KMS-11 (cell line): ENCODE data around the gene CENPP.

Experiments
- H2AFZ ChIP-seq: fragments of 200-600 bp; sonication (generic); 2 replicates; pipeline ENCODE4 v1.6.1; 2016; ENCODE audit warnings: antibody characterized with exemption, mixed run types, low read depth
- H3K27ac ChIP-seq: fragments of 200-600 bp; sonication (generic); 2 replicates; pipeline ENCODE4 v1.6.1; 2016; ENCODE audit warnings: mild to moderate bottlenecking, mixed run types
- H3K27me3 ChIP-seq: fragments of 200-600 bp; sonication (generic); 2 replicates; pipeline ENCODE4 v1.6.1; 2017; ENCODE audit warnings: mild to moderate bottlenecking, low read depth, mixed run types, moderate library complexity; ENCODE audit not compliant: insufficient read depth
- H3K36me3 ChIP-seq: fragments of 200-600 bp; sonication (generic); 2 replicates; pipeline ENCODE4 v1.6.1; 2017; ENCODE audit warnings: mild to moderate bottlenecking, mixed run types; ENCODE audit not compliant: insufficient read depth
- H3K4me1 ChIP-seq: fragments of 200-600 bp; sonication (generic); 2 replicates; pipeline ENCODE4 v1.6.1; 2016; ENCODE audit warnings: mild to moderate bottlenecking, low read depth, mixed run types; ENCODE audit not compliant: poor library complexity, severe bottlenecking
- H3K4me2 ChIP-seq: fragments of 200-600 bp; sonication (generic); 2 replicates; pipeline ENCODE4 v1.7.0; 2016; ENCODE audit warnings: mild to moderate bottlenecking, mixed run types
- H3K4me3 ChIP-seq: fragments of 200-600 bp; sonication (generic); IDR thresholded peaks from 2 replicates; pipeline ENCODE4 v1.6.1; 2017; ENCODE audit warnings: low read depth, low read length, mixed read lengths; ENCODE audit not compliant: insufficient read depth
- H3K79me2 ChIP-seq: fragments of 200-600 bp; sonication (generic); 2 replicates; pipeline ENCODE4 v1.6.1; 2016; ENCODE audit warnings: low read depth, mixed run types; ENCODE audit not compliant: insufficient read depth
- H3K9ac ChIP-seq: fragments of 200-600 bp; sonication (generic); 2 replicates; pipeline ENCODE4 v1.6.1; 2016; ENCODE audit warnings: mild to moderate bottlenecking, mixed run types
- H4K20me1 ChIP-seq: fragments of 200-600 bp; sonication (generic); 2 replicates; pipeline ENCODE4 v1.6.1; 2016; ENCODE audit warnings: mild to moderate bottlenecking, mixed run types; ENCODE audit not compliant: insufficient read depth
- TF ChIP-seq, protein P1 (sequence below): fragments of 200-600 bp; sonication (generic); conservative IDR thresholded peaks from 2 replicates; pipeline ENCODE4 v1.6.1; 2017; ENCODE audit warnings: low read depth, mild to moderate bottlenecking, antibody characterized with exemption, low read length, moderate library complexity, mixed read lengths

Gene CENPP

DNA sequence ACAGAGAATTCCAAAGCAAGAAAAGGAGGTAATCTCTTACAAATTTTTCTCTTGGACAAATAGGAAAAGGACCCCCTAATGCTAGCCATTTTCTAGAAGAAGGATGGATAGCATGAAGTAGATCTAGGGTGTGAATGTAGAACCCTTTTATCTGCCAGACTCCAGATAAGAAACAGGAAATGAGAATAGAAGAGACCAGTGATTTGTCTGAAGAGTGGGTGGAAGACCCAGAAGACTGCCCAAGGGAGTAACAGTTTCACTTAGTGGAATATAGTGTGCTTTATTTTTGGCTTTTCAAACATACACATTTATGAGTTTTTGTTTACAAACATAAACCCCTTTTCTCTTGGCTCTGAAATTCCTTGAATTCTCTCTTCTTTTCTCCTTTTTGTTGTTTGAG lies 185.0 kb downstream of the CENPP start:
- Histone ChIP-seq H3K9ac (no peak overlapping the region), H3K4me1 (peaks cover 6% of the 10 kb centered on the region), H4K20me1 (no peaks in the 10 kb centered on the region), H3K27ac (no peak overlapping the region), H3K4me2 (no peak overlapping the region), H3K79me2 (no peaks in the 10 kb centered on the region), H3K4me3 (no peak overlapping the region), H3K27me3 (no peaks in the 10 kb centered on the region), H3K36me3 (no peaks in the 10 kb centered on the region), H2AFZ (no peak overlapping the region)
- TF ChIP-seq, protein P1, sequence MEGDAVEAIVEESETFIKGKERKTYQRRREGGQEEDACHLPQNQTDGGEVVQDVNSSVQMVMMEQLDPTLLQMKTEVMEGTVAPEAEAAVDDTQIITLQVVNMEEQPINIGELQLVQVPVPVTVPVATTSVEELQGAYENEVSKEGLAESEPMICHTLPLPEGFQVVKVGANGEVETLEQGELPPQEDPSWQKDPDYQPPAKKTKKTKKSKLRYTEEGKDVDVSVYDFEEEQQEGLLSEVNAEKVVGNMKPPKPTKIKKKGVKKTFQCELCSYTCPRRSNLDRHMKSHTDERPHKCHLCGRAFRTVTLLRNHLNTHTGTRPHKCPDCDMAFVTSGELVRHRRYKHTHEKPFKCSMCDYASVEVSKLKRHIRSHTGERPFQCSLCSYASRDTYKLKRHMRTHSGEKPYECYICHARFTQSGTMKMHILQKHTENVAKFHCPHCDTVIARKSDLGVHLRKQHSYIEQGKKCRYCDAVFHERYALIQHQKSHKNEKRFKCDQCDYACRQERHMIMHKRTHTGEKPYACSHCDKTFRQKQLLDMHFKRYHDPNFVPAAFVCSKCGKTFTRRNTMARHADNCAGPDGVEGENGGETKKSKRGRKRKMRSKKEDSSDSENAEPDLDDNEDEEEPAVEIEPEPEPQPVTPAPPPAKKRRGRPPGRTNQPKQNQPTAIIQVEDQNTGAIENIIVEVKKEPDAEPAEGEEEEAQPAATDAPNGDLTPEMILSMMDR, result no peak

DNA sequence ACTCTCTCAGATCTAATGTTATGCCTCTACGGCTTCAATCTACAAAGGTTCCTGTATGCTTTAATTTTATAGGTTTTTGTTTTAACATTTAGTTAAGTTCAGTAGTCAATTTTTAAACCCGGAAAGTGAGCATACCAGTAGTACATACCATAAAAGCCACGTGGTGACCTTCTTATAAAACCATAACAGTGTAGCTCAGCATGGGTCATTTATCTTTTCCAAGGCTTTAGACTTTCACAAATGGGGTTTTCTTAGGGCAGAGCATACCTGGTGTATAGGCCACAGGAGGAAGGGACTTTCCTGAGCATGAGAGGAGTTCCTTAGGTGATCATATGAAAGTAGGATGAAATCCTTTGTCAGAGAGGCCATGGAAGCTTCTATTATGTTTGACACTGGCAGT lies 186.9 kb downstream of the CENPP start:
- TF ChIP-seq, protein P1, result no peak
- H3K4me2 ChIP-seq, result no peak overlapping the region
- no peak overlapping the region for H2AFZ ChIP-seq

DNA sequence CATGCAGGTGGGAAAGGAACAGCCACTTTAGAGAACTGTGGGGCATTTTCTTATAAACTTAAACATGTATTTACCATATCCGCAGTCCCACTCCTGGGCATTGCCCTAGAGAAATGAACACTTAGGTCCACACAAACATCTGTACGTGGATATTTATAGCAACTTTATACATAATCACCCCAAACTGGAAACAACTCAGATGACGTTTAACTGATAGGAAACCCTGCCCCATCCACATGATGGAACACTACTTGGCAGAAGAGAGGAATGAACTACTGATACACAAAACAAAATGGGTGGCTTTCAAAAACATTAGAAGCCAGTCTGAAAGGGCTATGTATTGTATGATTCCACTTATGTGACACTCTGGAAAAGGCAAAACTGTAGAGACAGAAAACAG lies 187.6 kb downstream of the CENPP start:
- Histone ChIP-seq H3K36me3 (no peaks in the 10 kb centered on the region), H3K9ac (no peak overlapping the region), H4K20me1 (no peaks in the 10 kb centered on the region), H3K4me1 (peaks cover 6% of the 10 kb centered on the region), H3K4me2 (no peak overlapping the region), H3K79me2 (no peaks in the 10 kb centered on the region), H3K27ac (no peak overlapping the region), H3K4me3 (no peak overlapping the region), H2AFZ (no peak overlapping the region), H3K27me3 (no peaks in the 10 kb centered on the region)
- TF ChIP-seq, protein P1, result no peak

More for the DNA sequence above, 186.9 kb downstream of the CENPP start:
- H3K4me1 ChIP-seq, result peaks cover 6% of the 10 kb centered on the region
- H3K79me2 ChIP-seq, result no peaks in the 10 kb centered on the region
- no peaks in the 10 kb centered on the region for H4K20me1 ChIP-seq
- H3K9ac ChIP-seq, result no peak overlapping the region
- no peaks in the 10 kb centered on the region for H3K27me3 ChIP-seq
- no peak overlapping the region for H3K4me3 ChIP-seq
- no peaks in the 10 kb centered on the region for H3K36me3 ChIP-seq
- no peak overlapping the region for H3K27ac ChIP-seq

DNA sequence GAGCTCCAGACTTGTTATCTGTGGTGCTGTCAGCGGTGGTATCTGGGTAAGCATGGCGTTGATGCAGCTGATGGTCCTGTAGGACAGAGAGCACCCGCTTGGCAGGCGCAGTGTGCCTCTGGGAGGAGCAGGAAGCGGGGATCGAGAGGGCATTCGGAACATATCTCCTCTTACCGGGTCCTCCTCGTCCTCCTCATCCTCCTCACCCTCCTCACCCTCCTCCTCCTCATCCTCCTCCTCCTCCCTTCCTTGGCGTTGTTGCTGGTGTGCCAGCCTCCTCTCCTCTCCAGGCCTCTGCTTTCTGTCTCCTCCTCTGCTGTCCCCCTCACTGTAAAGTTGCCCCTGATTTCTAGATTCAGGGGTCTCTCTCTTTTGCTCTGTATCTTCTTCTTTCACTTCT lies 188.9 kb downstream of the CENPP start:
- H3K9ac ChIP-seq, result no peak overlapping the region
- peaks cover 6% of the 10 kb centered on the region for H3K4me1 ChIP-seq
- TF ChIP-seq, protein P1, result no peak

More for the DNA sequence above, 188.9 kb downstream of the CENPP start:
- H2AFZ ChIP-seq, result no peak overlapping the region
- no peak overlapping the region for H3K4me3 ChIP-seq
- no peaks in the 10 kb centered on the region for H3K27me3 ChIP-seq
- no peaks in the 10 kb centered on the region for H3K79me2 ChIP-seq
- no peak overlapping the region for H3K27ac ChIP-seq
- H3K36me3 ChIP-seq, result no peaks in the 10 kb centered on the region
- H3K4me2 ChIP-seq, result no peak overlapping the region
- no peaks in the 10 kb centered on the region for H4K20me1 ChIP-seq
